HFF-Myc (cell line): ENCODE data around the gene KL.

Experiments
- DNase-seq: peaks from one replicate; pipeline ENCODE4 v3.0.0-alpha.2; 2011; ENCODE audit warnings: low read depth; ENCODE audit errors: extremely low read depth
- H3K4me3 ChIP-seq: replicated peaks from 2 replicates; pipeline ENCODE4 v1.5.1; 2011; ENCODE audit warnings: low read depth, mild to moderate bottlenecking, control low read depth, low read length
- TF ChIP-seq, protein P1 (sequence below): IDR thresholded peaks from 2 replicates; pipeline ENCODE4 v1.5.1; 2012; ENCODE audit warnings: mild to moderate bottlenecking, low read depth, low read length, control low read depth; ENCODE audit errors: missing control alignments

KL gene

DNA sequence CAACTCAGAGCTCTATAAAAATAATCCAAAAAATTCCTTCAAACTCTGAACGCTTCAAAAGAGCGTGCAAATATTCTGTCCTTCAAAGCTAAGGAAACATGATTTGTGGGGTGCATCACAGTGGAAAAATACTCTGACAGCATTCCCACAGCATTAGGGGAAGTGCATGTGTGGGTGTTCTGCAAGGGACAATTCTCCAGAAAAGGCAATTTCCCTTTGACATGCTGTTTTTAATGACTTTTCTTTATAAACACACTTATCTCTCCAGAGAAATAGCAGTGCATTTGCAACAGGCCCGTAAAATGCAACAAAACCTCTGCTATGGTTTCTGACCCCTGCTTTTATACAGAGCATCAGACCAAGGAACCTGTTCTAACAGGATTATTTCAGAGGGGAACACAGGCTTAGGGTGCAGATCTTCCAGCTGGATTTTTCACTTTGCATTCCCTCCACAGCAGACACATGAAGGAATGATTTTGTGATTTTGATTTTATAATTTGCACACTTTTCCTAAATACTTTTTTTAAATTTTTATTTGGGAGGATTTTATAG, 42.6 kb downstream of the KL start:
- DNase-seq = no peak
- TF ChIP-seq, protein P1, sequence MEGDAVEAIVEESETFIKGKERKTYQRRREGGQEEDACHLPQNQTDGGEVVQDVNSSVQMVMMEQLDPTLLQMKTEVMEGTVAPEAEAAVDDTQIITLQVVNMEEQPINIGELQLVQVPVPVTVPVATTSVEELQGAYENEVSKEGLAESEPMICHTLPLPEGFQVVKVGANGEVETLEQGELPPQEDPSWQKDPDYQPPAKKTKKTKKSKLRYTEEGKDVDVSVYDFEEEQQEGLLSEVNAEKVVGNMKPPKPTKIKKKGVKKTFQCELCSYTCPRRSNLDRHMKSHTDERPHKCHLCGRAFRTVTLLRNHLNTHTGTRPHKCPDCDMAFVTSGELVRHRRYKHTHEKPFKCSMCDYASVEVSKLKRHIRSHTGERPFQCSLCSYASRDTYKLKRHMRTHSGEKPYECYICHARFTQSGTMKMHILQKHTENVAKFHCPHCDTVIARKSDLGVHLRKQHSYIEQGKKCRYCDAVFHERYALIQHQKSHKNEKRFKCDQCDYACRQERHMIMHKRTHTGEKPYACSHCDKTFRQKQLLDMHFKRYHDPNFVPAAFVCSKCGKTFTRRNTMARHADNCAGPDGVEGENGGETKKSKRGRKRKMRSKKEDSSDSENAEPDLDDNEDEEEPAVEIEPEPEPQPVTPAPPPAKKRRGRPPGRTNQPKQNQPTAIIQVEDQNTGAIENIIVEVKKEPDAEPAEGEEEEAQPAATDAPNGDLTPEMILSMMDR = no peak
- no peak overlapping the region for H3K4me3 ChIP-seq

DNA sequence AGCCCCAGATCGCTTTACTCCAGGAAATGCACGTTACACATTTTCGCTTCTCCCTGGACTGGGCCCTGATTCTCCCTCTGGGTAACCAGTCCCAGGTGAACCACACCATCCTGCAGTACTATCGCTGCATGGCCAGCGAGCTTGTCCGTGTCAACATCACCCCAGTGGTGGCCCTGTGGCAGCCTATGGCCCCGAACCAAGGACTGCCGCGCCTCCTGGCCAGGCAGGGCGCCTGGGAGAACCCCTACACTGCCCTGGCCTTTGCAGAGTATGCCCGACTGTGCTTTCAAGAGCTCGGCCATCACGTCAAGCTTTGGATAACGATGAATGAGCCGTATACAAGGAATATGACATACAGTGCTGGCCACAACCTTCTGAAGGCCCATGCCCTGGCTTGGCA, 44.6 kb downstream of the KL start:
- TF ChIP-seq, protein P1 = no peak
- DNase-seq = no peak
- H3K4me3 ChIP-seq = no peak overlapping the region

DNA sequence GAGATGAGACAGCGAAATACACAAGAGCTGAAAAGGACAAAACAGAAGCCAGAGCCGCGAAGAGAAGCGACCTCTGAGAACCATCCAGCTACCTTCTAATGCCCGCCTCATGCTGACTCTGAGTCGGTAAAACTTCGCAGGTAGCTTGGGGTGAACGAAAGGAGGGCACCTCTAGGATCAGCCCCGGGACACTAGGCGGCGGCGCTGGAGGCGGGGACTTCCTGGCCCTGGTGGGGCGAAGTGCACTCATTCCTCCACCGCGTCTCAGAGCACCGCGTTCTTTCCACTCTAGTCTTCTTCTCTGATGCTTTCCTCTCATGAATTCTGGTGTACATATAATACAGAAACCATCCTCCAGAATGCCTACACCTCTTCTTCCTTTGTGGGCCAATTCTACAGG, 50.1 kb downstream of the KL start:
- TF ChIP-seq, protein P1 = no peak
- no peak for DNase-seq
- no peak overlapping the region for H3K4me3 ChIP-seq

DNA sequence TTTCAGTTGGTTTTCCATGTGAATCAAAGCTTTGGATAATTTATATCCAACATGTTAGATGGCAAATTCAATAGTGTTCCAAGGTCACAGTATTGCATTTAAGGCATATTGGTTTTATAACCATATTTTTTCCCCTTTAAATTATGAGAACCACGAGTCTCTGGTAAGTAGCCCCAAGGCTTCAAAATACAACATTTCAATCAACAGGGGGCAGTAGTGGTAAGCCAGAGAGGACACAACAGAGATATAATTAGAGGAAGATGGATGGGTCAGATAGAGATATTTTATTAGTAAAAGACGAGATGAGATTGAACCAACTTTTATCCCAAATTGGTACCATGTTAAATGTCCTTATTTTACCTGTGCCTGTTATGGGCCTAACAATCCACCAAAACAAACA, 53.1 kb downstream of the KL start:
- TF ChIP-seq, protein P1 = peak; percentile 20
- DNase-seq = no peak
- no peak overlapping the region for H3K4me3 ChIP-seq

DNA sequence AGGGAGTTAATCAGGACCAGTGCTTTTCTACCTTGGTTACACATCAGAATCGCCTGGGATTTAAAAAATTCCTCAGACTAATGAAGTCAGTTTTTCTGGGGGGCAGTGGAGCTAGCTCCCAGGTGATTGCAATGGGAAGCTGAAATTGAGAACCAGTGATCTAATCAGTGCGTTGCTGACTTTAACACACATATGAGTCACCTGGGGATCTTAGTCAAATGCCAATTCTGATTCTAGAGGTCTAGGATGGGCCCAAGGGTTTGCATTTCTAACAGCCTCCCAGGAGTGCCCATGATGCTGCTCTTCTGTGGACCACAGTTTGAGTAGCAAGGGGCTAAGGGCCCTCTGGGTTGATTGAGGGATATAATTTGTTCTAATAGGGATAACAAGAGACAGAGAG, 54.5 kb downstream of the KL start:
- no peak overlapping the region for H3K4me3 ChIP-seq
- TF ChIP-seq, protein P1 = no peak
- no peak for DNase-seq

DNA sequence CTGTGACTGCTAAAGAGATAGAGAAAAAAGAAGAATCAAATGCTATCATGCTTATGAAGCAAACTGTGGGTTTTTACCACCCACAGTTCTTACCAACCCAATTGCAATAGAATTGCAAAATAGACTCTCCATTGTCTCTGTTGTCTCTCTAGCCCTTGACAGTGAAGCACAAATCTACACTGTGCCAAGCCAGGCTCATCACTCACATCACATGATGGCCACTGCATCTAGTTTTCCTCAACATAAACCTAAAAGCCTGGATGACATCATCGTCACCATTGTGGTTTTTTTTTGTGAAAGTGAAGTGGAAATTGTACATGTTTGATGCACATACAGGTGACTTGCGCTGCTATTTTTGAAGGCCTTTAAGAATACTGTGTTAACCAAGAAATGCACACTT, 56.1 kb downstream of the KL start:
- TF ChIP-seq, protein P1 = no peak
- H3K4me3 ChIP-seq = no peak overlapping the region
- DNase-seq = no peak

DNA sequence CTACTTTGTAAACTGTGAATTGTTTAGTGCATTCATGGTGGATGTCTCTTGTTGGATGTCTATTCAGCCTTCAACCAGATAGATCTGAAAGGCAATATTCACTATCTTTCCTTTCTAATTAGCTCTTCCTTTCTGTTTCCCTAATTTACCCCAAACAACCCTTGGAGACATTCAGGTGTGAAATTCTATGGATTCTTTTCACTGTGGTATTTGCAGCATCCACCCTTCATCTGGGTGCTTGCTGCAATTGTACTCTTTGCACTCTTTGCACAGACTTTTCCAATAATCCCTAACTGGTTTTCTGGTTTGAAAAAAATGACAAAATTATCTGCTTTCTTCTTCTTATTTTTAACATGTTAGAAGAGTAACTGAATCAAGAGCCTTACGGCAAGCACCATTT, 56.5 kb downstream of the KL start:
- no peak overlapping the region for H3K4me3 ChIP-seq
- no peak for DNase-seq
- TF ChIP-seq, protein P1 = no peak
